H9 (cell line): Measurements from ENCODE around the gene SERF2. TPM values are rescaled to one million over a fixed set of nuclear protein-coding genes. Genes with fewer than 3 reads are reported as not detected.

Experiments
- DNase-seq: peaks from one replicate; pipeline ENCODE4 v3.0.0-alpha.2; 2017
- H2AFZ ChIP-seq: one replicate; pipeline ENCODE4 v1.6.1; 2013; ENCODE audit warnings: mild to moderate bottlenecking, low read length, control low read depth, moderate library complexity
- H2AK5ac ChIP-seq: 2 replicates; pipeline ENCODE4 v1.6.1; 2013; ENCODE audit warnings: low read length, control low read depth, mixed read lengths; ENCODE audit not compliant: insufficient read length
- H2BK120ac ChIP-seq: one replicate; pipeline ENCODE4 v1.6.1; 2013; ENCODE audit warnings: low read depth, mild to moderate bottlenecking, low read length, control low read depth, inconsistent platforms; ENCODE audit not compliant: poor library complexity, severe bottlenecking
- H2BK12ac ChIP-seq: 2 replicates; pipeline ENCODE4 v1.6.1; 2013; ENCODE audit warnings: low read length, control low read depth, mixed read lengths, low read depth; ENCODE audit not compliant: insufficient read length
- H2BK15ac ChIP-seq: 2 replicates; pipeline ENCODE4 v1.6.1; 2013; ENCODE audit warnings: low read depth, low read length, control low read depth
- H2BK20ac ChIP-seq: one replicate; pipeline ENCODE4 v1.6.1; 2013; ENCODE audit warnings: low read depth, mild to moderate bottlenecking, low read length, control low read depth, inconsistent platforms; ENCODE audit not compliant: poor library complexity, severe bottlenecking
- H2BK5ac ChIP-seq: 2 replicates; pipeline ENCODE4 v1.6.1; 2013; ENCODE audit warnings: low read length, control low read depth, mixed read lengths; ENCODE audit not compliant: insufficient read length
- H3K14ac ChIP-seq: 2 replicates; pipeline ENCODE4 v1.6.1; 2013; ENCODE audit warnings: low read length, control low read depth; ENCODE audit not compliant: insufficient read depth
- H3K18ac ChIP-seq: 2 replicates; pipeline ENCODE4 v1.6.1; 2013; ENCODE audit warnings: low read depth, mild to moderate bottlenecking, mixed read lengths, low read length, control low read depth; ENCODE audit not compliant: insufficient read length
- H3K23ac ChIP-seq: 2 replicates; pipeline ENCODE4 v1.6.1; 2013; ENCODE audit warnings: low read length, control low read depth, mixed read lengths, low read depth; ENCODE audit not compliant: insufficient read length
- H3K23me2 ChIP-seq: 2 replicates; pipeline ENCODE4 v1.6.1; 2013; ENCODE audit warnings: low read depth, mild to moderate bottlenecking, mixed read lengths, low read length, control low read depth; ENCODE audit not compliant: insufficient read length, poor library complexity, severe bottlenecking
- H3K27ac ChIP-seq: 2 replicates; pipeline ENCODE4 v1.5.1; 2013; ENCODE audit warnings: low read length, control low read depth, mixed read lengths, low read depth; ENCODE audit not compliant: insufficient read length
- H3K27me3 ChIP-seq: 2 replicates; pipeline ENCODE4 v1.6.1; 2013; ENCODE audit warnings: low read length, control low read depth, inconsistent platforms; ENCODE audit not compliant: insufficient read depth
- H3K4ac ChIP-seq: 2 replicates; pipeline ENCODE4 v1.6.1; 2013; ENCODE audit warnings: low read depth, mild to moderate bottlenecking, control low read depth, inconsistent platforms, low read length, moderate library complexity
- H3K4me1 ChIP-seq: 2 replicates; pipeline ENCODE4 v1.6.1; 2013; ENCODE audit warnings: low read length, control low read depth, inconsistent platforms; ENCODE audit not compliant: insufficient read depth
- H3K4me2 ChIP-seq: 2 replicates; pipeline ENCODE4 v1.6.1; 2013; ENCODE audit warnings: low read length, control low read depth, mixed read lengths; ENCODE audit not compliant: insufficient read length, insufficient read depth
- H3K56ac ChIP-seq: 2 replicates; pipeline ENCODE4 v1.6.1; 2013; ENCODE audit warnings: low read depth, mild to moderate bottlenecking, mixed read lengths, low read length, control low read depth; ENCODE audit not compliant: insufficient read length
- H3K79me1 ChIP-seq: 2 replicates; pipeline ENCODE4 v1.6.1; 2013; ENCODE audit warnings: low read depth, mild to moderate bottlenecking, moderate library complexity, low read length, control low read depth, inconsistent platforms; ENCODE audit not compliant: insufficient read depth, poor library complexity, severe bottlenecking
- H3K79me2 ChIP-seq: 2 replicates; pipeline ENCODE4 v1.6.1; 2013; ENCODE audit warnings: low read length, control low read depth, inconsistent platforms; ENCODE audit not compliant: insufficient read depth
- H3K9ac ChIP-seq: 2 replicates; pipeline ENCODE4 v1.6.1; 2013; ENCODE audit warnings: low read length, control low read depth, mixed read lengths; ENCODE audit not compliant: insufficient read length; ENCODE audit errors: extremely low read depth
- H3K9me3 ChIP-seq: one replicate; pipeline ENCODE4 v1.6.1; 2013; ENCODE audit warnings: low read depth, low read length, inconsistent platforms; ENCODE audit not compliant: control insufficient read depth
- H3T11ph ChIP-seq: one replicate; pipeline ENCODE4 v1.6.1; 2013; ENCODE audit warnings: mild to moderate bottlenecking, low read length, control low read depth, inconsistent platforms
- H4K20me1 ChIP-seq: one replicate; pipeline ENCODE4 v1.6.1; 2013; ENCODE audit not compliant: control insufficient read depth, insufficient read length, insufficient read depth
- H4K5ac ChIP-seq: 2 replicates; pipeline ENCODE4 v1.6.1; 2013; ENCODE audit warnings: low read depth, mild to moderate bottlenecking, mixed read lengths, low read length, control low read depth; ENCODE audit not compliant: insufficient read length
- H4K8ac ChIP-seq: replicated peaks from 2 replicates; pipeline ENCODE4 v1.6.1; 2013; ENCODE audit warnings: low read length, control low read depth, mixed read lengths, low read depth; ENCODE audit not compliant: insufficient read length
- H4K91ac ChIP-seq: 2 replicates; pipeline ENCODE4 v1.6.1; 2013; ENCODE audit warnings: low read depth, mild to moderate bottlenecking, moderate library complexity, mixed read lengths, low read length, control low read depth; ENCODE audit not compliant: insufficient read length
- H3K27ac Mint-ChIP-seq, 3 experiments: 2 replicates in 2 of 3; 3 replicates in 1 of 3; pipeline ENCODE4 v1.8.0; 2020 to 2021; ENCODE audit warnings: mixed read lengths in 3 of 3, mild to moderate bottlenecking in 1 of 3, moderate library complexity in 1 of 3
- H3K27me3 Mint-ChIP-seq: 2 replicates; pipeline ENCODE4 v1.8.0; 2021; ENCODE audit warnings: low read depth, mild to moderate bottlenecking, moderate library complexity, mixed read lengths
- H3K36me3 Mint-ChIP-seq, 3 experiments: 2 replicates in 2 of 3; 3 replicates in 1 of 3; pipeline ENCODE4 v1.8.0; 2020 to 2021; ENCODE audit warnings: low read depth in 3 of 3, mixed read lengths in 3 of 3; ENCODE audit not compliant: insufficient read depth in 1 of 3
- H3K4me1 Mint-ChIP-seq, 2 experiments: 2 replicates each; pipeline ENCODE4 v1.8.0; 2020; ENCODE audit warnings: mixed read lengths in 2 of 2
- H3K4me3 Mint-ChIP-seq, 2 experiments: 2 replicates in 1 of 2; 3 replicates in 1 of 2; pipeline ENCODE4 v1.8.0; 2020 to 2021; ENCODE audit warnings: mild to moderate bottlenecking in 2 of 2, mixed read lengths in 2 of 2, moderate library complexity in 1 of 2
- H3K9me3 Mint-ChIP-seq, 2 experiments: 2 replicates in 1 of 2; 3 replicates in 1 of 2; pipeline ENCODE4 v1.8.0; 2020; ENCODE audit warnings: mild to moderate bottlenecking in 2 of 2, mixed read lengths in 2 of 2, moderate library complexity in 1 of 2
- CTCF ChIP-seq: fragments of 200-600 bp; sonication (generic); conservative IDR thresholded peaks from 3 replicates; pipeline ENCODE4 v1.8.0; 2021; ENCODE audit warnings: antibody characterized with exemption, mild to moderate bottlenecking
- WGBS: extraction: QIAGEN DNeasy Blood & Tissue Kit; methylation state at CpG from one replicate; pipeline ENCODE4 v1.1.7; 2013; ENCODE audit warnings: missing lambda C conversion rate, low lambda C conversion rate, mixed read lengths; ENCODE audit not compliant: insufficient read length; ENCODE audit errors: extremely low coverage; 5-methylcytosine and 5-hydroxymethylcytosine counted together
- total RNA-seq: library from RNA; stranded (reverse); gene quantifications from 2 replicates; pipeline ENCODE4 v1.2.1, GENCODE V29; 2021

The SERF2 gene
- total RNA-seq, 1 experiment from 2014 or later: 819 TPM

GRCh38 chr15:43748376-43748775 is 43.7 kb upstream of the SERF2 start:
- Histone ChIP-seq H3K27me3 (no peaks in the 10 kb centered on the region), H2BK12ac (no peak overlapping the region), H3K79me2 (peaks cover 35% of the 10 kb centered on the region; the same call in 1 of the 2 replicates), H3K23ac (no peak overlapping the region), H2AK5ac (no peak overlapping the region), H3K56ac (no peak overlapping the region), H3K4me2 (peak overlapping the region; percentile 0), H4K20me1 (no peaks in the 10 kb centered on the region), H3K4ac (no peak overlapping the region), H2BK15ac (no peak overlapping the region), H3K9ac (no peak overlapping the region), H4K5ac (no peak overlapping the region), H3K27ac (no peak overlapping the region), H3K4me1 (no peaks in the 10 kb centered on the region; the same call in 1 of the 2 replicates), H2AFZ (no peak overlapping the region), H2BK5ac (no peak overlapping the region), H4K91ac (no peak overlapping the region), H3K23me2 (no peaks in the 10 kb centered on the region), H2BK120ac (no peak overlapping the region), H3K9me3 (no peaks in the 10 kb centered on the region), H3T11ph (no peak overlapping the region), H2BK20ac (no peak overlapping the region), H3K18ac (no peak overlapping the region), H3K79me1 (peaks cover 10% of the 10 kb centered on the region), H4K8ac (no peak overlapping the region), H3K14ac (no peak overlapping the region)
- no peaks in the 10 kb centered on the region for H3K27me3 Mint-ChIP-seq
- no peak for DNase-seq
- WGBS: no CpG with 5 or more reads among the region's 3 CpGs
- H3K4me1 Mint-ChIP-seq: peaks cover 24 to 29% of the 10 kb centered on the region in 2 experiments
- peak overlapping the region; percentile 92 to 93 for H3K4me3 Mint-ChIP-seq
- TF ChIP-seq CTCF: no peak
- H3K9me3 Mint-ChIP-seq: no peaks in the 10 kb centered on the region
- peaks cover 20 to 43% (median 27%) of the 10 kb centered on the region in 3 experiments for H3K36me3 Mint-ChIP-seq
- no peak overlapping the region for H3K27ac Mint-ChIP-seq
